Liver (tissue), 9 donors: ENCODE results near the gene C6orf132. TPM values are rescaled to one million over a fixed set of nuclear protein-coding genes. Genes with fewer than 3 reads are reported as not detected.

Experiments used
- DNase-seq: peaks from one replicate; pipeline ENCODE4 v3.0.0-alpha.2; 2017; ENCODE audit warnings: low spot score
- H3K27ac ChIP-seq, 2 donors: one replicate each; pipeline ENCODE4 v1.7.0; 2013; ENCODE audit warnings: inconsistent platforms in 2 of 2, low read length in 2 of 2, control low read depth in 1 of 2, low read depth in 1 of 2, mild to moderate bottlenecking in 1 of 2
- H3K27me3 ChIP-seq, 4 donors: one replicate each; pipeline versions ENCODE4 v1.6.1 to v1.7.0; 2013; ENCODE audit warnings: low read length in 3 of 4, inconsistent platforms in 1 of 4, mild to moderate bottlenecking in 1 of 4, moderate library complexity in 1 of 4; ENCODE audit not compliant: control insufficient read depth in 4 of 4, insufficient read depth in 4 of 4
- H3K36me3 ChIP-seq, 4 donors: one replicate each; pipeline versions ENCODE4 v1.6.1 to v1.7.0; 2013; ENCODE audit warnings: low read length in 3 of 4, mild to moderate bottlenecking in 3 of 4, low read depth in 1 of 4, moderate library complexity in 1 of 4; ENCODE audit not compliant: control insufficient read depth in 4 of 4, insufficient read depth in 3 of 4
- H3K4me1 ChIP-seq, 4 donors: one replicate each; pipeline versions ENCODE4 v1.6.1 to v1.7.0; 2013; ENCODE audit warnings: low read length in 3 of 4, mild to moderate bottlenecking in 3 of 4, moderate library complexity in 1 of 4; ENCODE audit not compliant: control insufficient read depth in 4 of 4, insufficient read depth in 4 of 4
- H3K4me3 ChIP-seq, 3 donors: one replicate each; pipeline versions ENCODE4 v1.6.1 to v1.7.0; 2013; ENCODE audit warnings: low read length in 3 of 3, control low read depth in 1 of 3, low read depth in 1 of 3, mild to moderate bottlenecking in 1 of 3
- H3K9ac ChIP-seq, 2 donors: one replicate each; pipeline ENCODE4 v1.7.0; 2013; ENCODE audit warnings: low read length in 2 of 2, mild to moderate bottlenecking in 2 of 2, moderate library complexity in 2 of 2, control low read depth in 1 of 2, low read depth in 1 of 2
- H3K9me3 ChIP-seq, 4 donors: one replicate each; pipeline versions ENCODE4 v1.6.1 to v1.7.0; 2013; ENCODE audit warnings: low read length in 3 of 4; ENCODE audit not compliant: control insufficient read depth in 4 of 4
- ATF3 ChIP-seq: IDR thresholded peaks from 2 replicates; pipeline ENCODE4 v1.6.1; 2016; ENCODE audit warnings: antibody characterized with exemption
- FOXA1 ChIP-seq: IDR thresholded peaks from 2 replicates; pipeline ENCODE4 v1.6.1; 2016; ENCODE audit warnings: antibody characterized with exemption
- HNF4A ChIP-seq, 2 donors: conservative IDR thresholded peaks; 2 replicates each; pipeline ENCODE4 v1.6.1; 2016; ENCODE audit warnings: antibody characterized with exemption in 2 of 2, mild to moderate bottlenecking in 2 of 2
- HNF4G ChIP-seq: IDR thresholded peaks from 2 replicates; pipeline ENCODE4 v1.6.1; 2016; ENCODE audit warnings: antibody characterized with exemption
- JUND ChIP-seq, 2 donors: IDR thresholded peaks; 2 replicates each; pipeline ENCODE4 v1.6.1; 2016; ENCODE audit warnings: antibody characterized with exemption in 2 of 2
- MAX ChIP-seq: IDR thresholded peaks from 2 replicates; pipeline ENCODE4 v1.6.1; 2016; ENCODE audit warnings: antibody characterized with exemption
- NR2F2 ChIP-seq: IDR thresholded peaks from 2 replicates; pipeline ENCODE4 v1.6.1; 2016; ENCODE audit warnings: antibody characterized with exemption
- REST ChIP-seq: IDR thresholded peaks from 2 replicates; pipeline ENCODE4 v1.6.1; 2016; ENCODE audit warnings: antibody characterized with exemption, mild to moderate bottlenecking
- RXRA ChIP-seq, 2 donors: IDR thresholded peaks; 2 replicates each; pipeline ENCODE4 v1.6.1; 2017 to 2018; ENCODE audit warnings: antibody characterized with exemption in 2 of 2, mild to moderate bottlenecking in 1 of 2
- SP1 ChIP-seq: IDR thresholded peaks from 2 replicates; pipeline ENCODE4 v1.6.1; 2018; ENCODE audit warnings: antibody characterized with exemption, mild to moderate bottlenecking
- TAF1 ChIP-seq: conservative IDR thresholded peaks from 2 replicates; pipeline ENCODE4 v1.6.1; 2016; ENCODE audit warnings: antibody characterized with exemption, mild to moderate bottlenecking
- YY1 ChIP-seq: IDR thresholded peaks from 2 replicates; pipeline ENCODE4 v1.6.1; 2016; ENCODE audit warnings: antibody characterized with exemption, mild to moderate bottlenecking
- WGBS: extraction: QIAGEN DNeasy Blood & Tissue Kit; methylation state at CpG from one replicate; pipeline ENCODE4 v1.1.7; 2013; 5-methylcytosine and 5-hydroxymethylcytosine counted together
- polyA plus RNA-seq, 2 donors: library from polyadenylated mRNA; stranded (reverse) in 1 of 2; unstranded in 1 of 2; fragments of 200-250 nt in 1 of 2; fragments of >200 nt in 1 of 2; fragmentation: Nextera tagmentation in 1 of 2; extraction: Ambion mirVana in 1 of 2; gene quantifications; one replicate each; pipeline versions ENCODE4 v1.2.1 to v1.2.3, GENCODE V29; 2013 to 2015
- total RNA-seq, 2 donors: library from RNA; depleted of rRNA; stranded (reverse); fragments of >200 nt; gene quantifications; one replicate each; pipeline ENCODE4 v1.2.3, GENCODE V29; 2014
- donor health status: healthy.
- donor health status: healthy.
- donor health status: healthy.
- donor health status: healthy.
- donor health status: healthy.

Gene C6orf132
- total and polyA plus RNA-seq, 4 donors: 0.07 to 0.25 (median 0.24) TPM; not detected in 1

GRCh38 chr6:42141603-42142117 is 760 bp downstream of the C6orf132 start:
- H3K4me3 ChIP-seq: no peak overlapping the region
- no peak for DNase-seq
- TF ChIP-seq MAX: no peak
- TF ChIP-seq RXRA (IDR thresholded peaks at IDR 0.05): no peak
- no peak for TF ChIP-seq YY1
- TF ChIP-seq HNF4G: no peak
- TF ChIP-seq REST: no peak
- TF ChIP-seq TAF1: no peak
- no peak for TF ChIP-seq FOXA1
- no peak for TF ChIP-seq JUND (IDR thresholded peaks at IDR 0.05)
- peaks cover 2 to 10% (median 5%) of the 10 kb centered on the region in 4 donors for H3K4me1 ChIP-seq
- no peak overlapping the region for H3K9ac ChIP-seq
- H3K36me3 ChIP-seq: no peaks in the 10 kb centered on the region
- peaks cover 0 to 2% (median 0%) of the 10 kb centered on the region in 4 donors for H3K27me3 ChIP-seq
- 58% methylated on average over 13 of the region's 13 CpGs for WGBS
- H3K9me3 ChIP-seq: no peaks in the 10 kb centered on the region
- H3K27ac ChIP-seq: no peak overlapping the region

GRCh38 chr6:42140756-42141602 is 1.4 kb downstream of the C6orf132 start:
- no peak for TF ChIP-seq SP1
- TF ChIP-seq HNF4A (conservative IDR thresholded peaks at IDR 0.05): no peak
- TF ChIP-seq RXRA (IDR thresholded peaks at IDR 0.05): no peak
- TF ChIP-seq NR2F2: no peak
- no peak for TF ChIP-seq ATF3
- no peak for TF ChIP-seq REST
- WGBS: 76% methylated on average over 9 of the region's 9 CpGs
- no peak overlapping the region for H3K27ac ChIP-seq
- no peaks in the 10 kb centered on the region for H3K36me3 ChIP-seq
- H3K9ac ChIP-seq: no peak overlapping the region
- peaks cover 2 to 10% (median 5%) of the 10 kb centered on the region in 4 donors for H3K4me1 ChIP-seq
- no peaks in the 10 kb centered on the region for H3K9me3 ChIP-seq
- no peak overlapping the region for H3K4me3 ChIP-seq
- no peak for DNase-seq
- peaks cover 0 to 2% (median 0%) of the 10 kb centered on the region in 4 donors for H3K27me3 ChIP-seq
